HG03095 (cell line): ENCODE results near the gene ARMC6.

Experiments used
- ATAC-seq: cut with Tn5 transposase; IDR thresholded peaks from one replicate; pipeline ENCODE4 v1.9.1; 2021; ENCODE audit warnings: moderate library complexity; ENCODE audit not compliant: unreplicated experiment

Gene ARMC6

GRCh38 chr19:19054315-19054938 lies 21.0 kb downstream of the ARMC6 start:
- no peak for ATAC-seq

GRCh38 chr19:19054939-19055440 lies 21.6 kb downstream of the ARMC6 start:
- no peak for ATAC-seq

GRCh38 chr19:19055701-19056100 lies 22.3 kb downstream of the ARMC6 start:
- no peak for ATAC-seq

- ATAC-seq, result no peak
These were observed 23.4 kb downstream of the ARMC6 start for GRCh38 chr19:19056636-19057275.

- ATAC-seq, result no peak
These were observed 23.9 kb downstream of the ARMC6 start for GRCh38 chr19:19057317-19057716.

- ATAC-seq, result no peak
These were observed 24.3 kb downstream of the ARMC6 start for GRCh38 chr19:19057720-19058119.

- no peak for ATAC-seq
These were observed 25.8 kb downstream of the ARMC6 start for GRCh38 chr19:19059018-19059836.

- no peak for ATAC-seq
These were observed 26.6 kb downstream of the ARMC6 start for GRCh38 chr19:19059837-19060611.

- ATAC-seq, result no peak
These were observed 28.1 kb downstream of the ARMC6 start for GRCh38 chr19:19061506-19061905.

- no peak for ATAC-seq
These were observed 29.2 kb downstream of the ARMC6 start for GRCh38 chr19:19062454-19063182.

- ATAC-seq, result peak; percentile 86
These were observed 30.0 kb downstream of the ARMC6 start, which contains the start of gene SLC25A42 for GRCh38 chr19:19063183-19064097. Gene SLC25A42, plus strand, starts transcription at chr19:19063994. Its CDS starts 32,131 bp downstream, at chr19:19096125.

- ATAC-seq, result no peak
These were observed 30.8 kb downstream of the ARMC6 start for GRCh38 chr19:19064098-19064722.

GRCh38 chr19:19064811-19065745 lies 31.7 kb downstream of the ARMC6 start:
- no peak for ATAC-seq

- ATAC-seq, result no peak
These were observed 34.1 kb downstream of the ARMC6 start for GRCh38 chr19:19067276-19068072.

GRCh38 chr19:19068659-19069654 lies 35.6 kb downstream of the ARMC6 start:
- ATAC-seq, result no peak

GRCh38 chr19:19071897-19072296 lies 38.5 kb downstream of the ARMC6 start:
- ATAC-seq, result no peak
